Lower leg skin (tissue), 4 donors: ENCODE results near the gene ATP5PD. TPM values are rescaled to one million over a fixed set of nuclear protein-coding genes. Genes with fewer than 3 reads are reported as not detected.
"Not testable (repeated sequence)": the region's sequence is repeated elsewhere in the genome, so short reads cannot be mapped to it uniquely, and the experiment has no call there.

Experiments used
- DNase-seq, 2 donors: peaks; one replicate each; pipeline ENCODE4 v3.0.0-alpha.2; 2019; ENCODE audit warnings: low spot score in 2 of 2
- H3K4me3 ChIP-seq: fragments of 200-600 bp; sonication (generic); 2 replicates; pipeline ENCODE4 v1.5.1; 2017; ENCODE audit warnings: mild to moderate bottlenecking, low read depth; ENCODE audit not compliant: poor library complexity, severe bottlenecking
- POLR2A ChIP-seq, 2 donors: fragments of 450-650 bp; IDR thresholded peaks; one replicate each; pipeline ENCODE4 v1.6.1; 2016 to 2017; ENCODE audit warnings: antibody characterized with exemption in 2 of 2, mild to moderate bottlenecking in 1 of 2, moderate library complexity in 1 of 2
- WGBS, 2 donors: methylation state at CpG; one replicate each; pipeline ENCODE4 v1.1.5; 2018; 5-methylcytosine and 5-hydroxymethylcytosine counted together
- intact Hi-C: fragments of 100-400 bp; cut with DNase I; formaldehyde crosslinking; loops from one replicate; pipeline ENCODE4 v1.15.0; 2023; ENCODE audit warnings: low total_unique reads
- total RNA-seq, 4 donors: library from RNA; depleted of rRNA; stranded (reverse); fragments of >200 nt; gene quantifications; one replicate each; pipeline ENCODE4 v1.1.0, GENCODE V29; 2016
- TF ChIP-seq, protein P1 (sequence below), 3 donors: fragments of 450-650 bp; IDR thresholded peaks; one replicate each; pipeline ENCODE4 v1.5.1; 2016; ENCODE audit warnings: antibody characterized with exemption in 3 of 3, mild to moderate bottlenecking in 3 of 3, moderate library complexity in 2 of 3

Gene ATP5PD
- total RNA-seq, 4 donors from 2014 or later, result 212 to 298 (median 249) TPM

DNA sequence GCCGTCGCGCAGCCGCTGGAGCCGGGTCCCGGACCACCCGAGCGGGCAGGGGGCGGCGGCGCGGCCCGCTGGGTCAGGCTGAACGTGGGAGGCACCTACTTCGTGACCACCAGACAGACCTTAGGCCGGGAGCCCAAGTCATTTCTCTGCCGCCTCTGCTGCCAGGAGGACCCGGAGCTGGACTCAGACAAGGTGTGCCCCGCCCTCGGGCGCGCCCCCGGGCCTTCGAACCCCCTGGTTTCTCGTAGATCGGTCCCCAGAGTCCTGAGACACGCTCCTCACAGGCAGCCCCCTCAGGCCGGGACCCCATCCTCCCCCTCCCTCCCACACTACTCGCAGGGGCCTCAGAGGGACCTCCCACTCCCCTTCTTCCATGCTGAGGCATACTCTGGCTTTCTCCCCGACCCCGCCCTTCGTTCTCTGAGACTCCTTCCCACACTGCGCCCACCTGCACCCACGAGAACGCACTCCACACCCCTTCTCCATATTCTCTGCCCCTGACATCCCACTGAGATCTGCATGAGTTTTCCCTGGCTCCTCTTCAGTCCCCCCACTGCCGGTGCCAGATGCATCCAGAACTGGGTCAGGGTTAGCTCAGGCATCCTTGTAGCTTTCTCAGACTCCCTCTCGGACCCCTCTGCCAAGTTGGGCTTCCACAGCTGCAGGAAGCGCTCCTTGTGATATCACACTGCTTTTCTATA lies 779 bp upstream of the ATP5PD start:
- peak; percentile 33 to 90 for DNase-seq
- peak overlapping the region; percentile 65 for H3K4me3 ChIP-seq
- TF ChIP-seq, protein P1, sequence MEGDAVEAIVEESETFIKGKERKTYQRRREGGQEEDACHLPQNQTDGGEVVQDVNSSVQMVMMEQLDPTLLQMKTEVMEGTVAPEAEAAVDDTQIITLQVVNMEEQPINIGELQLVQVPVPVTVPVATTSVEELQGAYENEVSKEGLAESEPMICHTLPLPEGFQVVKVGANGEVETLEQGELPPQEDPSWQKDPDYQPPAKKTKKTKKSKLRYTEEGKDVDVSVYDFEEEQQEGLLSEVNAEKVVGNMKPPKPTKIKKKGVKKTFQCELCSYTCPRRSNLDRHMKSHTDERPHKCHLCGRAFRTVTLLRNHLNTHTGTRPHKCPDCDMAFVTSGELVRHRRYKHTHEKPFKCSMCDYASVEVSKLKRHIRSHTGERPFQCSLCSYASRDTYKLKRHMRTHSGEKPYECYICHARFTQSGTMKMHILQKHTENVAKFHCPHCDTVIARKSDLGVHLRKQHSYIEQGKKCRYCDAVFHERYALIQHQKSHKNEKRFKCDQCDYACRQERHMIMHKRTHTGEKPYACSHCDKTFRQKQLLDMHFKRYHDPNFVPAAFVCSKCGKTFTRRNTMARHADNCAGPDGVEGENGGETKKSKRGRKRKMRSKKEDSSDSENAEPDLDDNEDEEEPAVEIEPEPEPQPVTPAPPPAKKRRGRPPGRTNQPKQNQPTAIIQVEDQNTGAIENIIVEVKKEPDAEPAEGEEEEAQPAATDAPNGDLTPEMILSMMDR (IDR thresholded peaks at IDR 0.05), result no peak
- TF ChIP-seq POLR2A (IDR thresholded peaks at IDR 0.05), result no peak
- intact Hi-C loops, result no loop called here
- WGBS, 2 donors, result 1 to 3% methylated on average over 11 to 16 of the region's 38 CpGs

DNA sequence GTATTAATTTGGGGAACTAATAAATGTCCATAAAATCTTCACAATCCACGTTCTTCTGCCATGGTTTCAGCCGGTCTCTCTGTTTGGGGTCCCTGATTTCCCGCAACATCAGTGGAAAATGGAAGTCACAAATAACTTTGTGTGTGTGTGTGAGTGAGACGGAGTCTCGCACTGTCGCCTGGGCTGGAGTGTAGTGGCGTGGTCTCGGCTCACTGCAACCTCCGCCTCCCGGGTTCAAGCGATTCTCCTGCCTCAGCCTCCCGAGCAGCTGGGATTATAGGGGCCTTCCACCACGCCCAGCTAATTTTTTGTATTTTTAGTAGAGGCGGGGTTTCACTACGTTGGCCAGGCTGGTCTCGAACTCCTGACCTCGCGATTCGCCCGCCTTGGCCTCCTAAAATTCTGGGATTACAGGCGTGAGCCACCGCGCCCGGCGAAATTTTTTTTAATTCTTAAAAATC lies 793 bp downstream of the ATP5PD start:
- intact Hi-C loops, DNase-seq: not testable (repeated sequence)
- WGBS, 2 donors, result 17 to 21% methylated on average over 25 of the region's 25 CpGs
- H3K4me3 ChIP-seq, result peak overlapping the region; percentile 98

DNA sequence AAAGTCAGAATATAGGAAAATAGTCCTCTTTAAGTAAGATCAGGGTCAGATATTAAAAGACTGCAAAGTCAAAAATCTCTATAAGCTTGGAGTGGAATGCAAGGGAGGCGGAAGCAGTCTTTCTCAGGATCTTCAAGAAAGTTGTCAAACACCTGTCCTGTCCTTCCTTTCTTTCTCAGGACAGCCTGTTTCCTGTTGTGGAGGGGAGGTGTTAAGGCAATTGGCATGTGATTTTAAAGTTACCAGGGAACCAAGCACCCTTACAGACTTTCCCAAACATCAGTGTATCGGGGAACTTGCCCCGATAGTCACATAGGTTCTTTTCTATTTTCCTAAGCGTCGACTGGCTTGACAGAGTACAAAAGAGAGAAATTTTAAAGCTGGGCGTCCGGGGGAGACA lies 2.1 kb downstream of the ATP5PD start:
- no peak for TF ChIP-seq POLR2A (IDR thresholded peaks at IDR 0.05)
- TF ChIP-seq, protein P1 (IDR thresholded peaks at IDR 0.05), result no peak
- 73 to 82% methylated on average over 7 of the region's 7 CpGs for WGBS, 2 donors
- intact Hi-C loops, result no loop called here
- no peak overlapping the region for H3K4me3 ChIP-seq
- no peak for DNase-seq

GRCh38 chr17:75043789-75044188 lies 3.0 kb downstream of the ATP5PD start:
- 70 to 76% methylated on average over 5 of the region's 5 CpGs for WGBS, 2 donors
- H3K4me3 ChIP-seq, intact Hi-C loops, DNase-seq: not testable (repeated sequence)

- no peak for DNase-seq
- intact Hi-C loops, result no loop called here
- WGBS, 2 donors, result 85 to 90% methylated on average over 12 of the region's 12 CpGs
- TF ChIP-seq, protein P1 (IDR thresholded peaks at IDR 0.05), result no peak
- no peak for TF ChIP-seq POLR2A (IDR thresholded peaks at IDR 0.05)
- no peak overlapping the region for H3K4me3 ChIP-seq
These were observed 5.0 kb downstream of the ATP5PD start for GRCh38 chr17:75041656-75042280.

DNA sequence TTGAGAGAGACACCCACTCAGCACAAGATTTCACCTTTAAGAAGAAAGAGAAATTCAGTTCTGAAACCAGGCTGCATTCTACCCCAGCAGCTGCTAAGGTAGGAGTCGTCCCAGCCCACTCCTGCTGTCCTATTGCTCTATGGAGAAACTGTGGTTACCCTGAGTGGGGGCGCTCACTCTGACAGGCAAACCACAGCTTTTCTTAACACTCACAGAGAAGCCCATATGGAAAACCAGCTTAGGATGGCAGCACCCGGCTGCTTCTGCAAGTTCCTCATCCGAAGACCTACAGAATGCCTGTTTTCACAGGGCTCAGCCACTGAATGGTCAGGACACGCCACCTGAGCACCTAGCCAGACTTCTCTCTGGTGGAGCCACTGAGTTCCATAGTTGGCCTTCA lies 7.5 kb downstream of the ATP5PD start:
- WGBS, 2 donors, result 82 to 91% methylated on average over 5 of the region's 5 CpGs
- TF ChIP-seq POLR2A (IDR thresholded peaks at IDR 0.05), result no peak
- TF ChIP-seq, protein P1 (IDR thresholded peaks at IDR 0.05), result no peak
- DNase-seq, result no peak
- intact Hi-C loops, result no loop called here
- no peak overlapping the region for H3K4me3 ChIP-seq
